Fibroblast of lung (primary cell): ENCODE results near the gene CDRT4. TPM values are rescaled to one million over a fixed set of nuclear protein-coding genes. Genes with fewer than 3 reads are reported as not detected.
A peak's percentile ranks its signal among the peaks of the same experiment; 100 is the strongest.

Experiments
- DNase-seq, 2 donors: peaks; one replicate each; pipeline versions ENCODE4 v3.0.0 to v3.0.0-alpha.2; 2010; ENCODE audit warnings: low read depth in 2 of 2
- H2AFZ ChIP-seq: 2 replicates; pipeline ENCODE4 v1.5.1; 2012; ENCODE audit warnings: low read length, control low read depth, inconsistent platforms
- H3K27ac ChIP-seq: 2 replicates; pipeline ENCODE4 v1.5.1; 2011; ENCODE audit warnings: low read length, control low read depth; ENCODE audit not compliant: insufficient read depth
- H3K27me3 ChIP-seq: 2 replicates; pipeline ENCODE4 v1.5.1; 2011; ENCODE audit warnings: mild to moderate bottlenecking, low read length; ENCODE audit not compliant: control insufficient read depth, insufficient read depth
- H3K36me3 ChIP-seq: 2 replicates; pipeline ENCODE4 v1.5.1; 2011; ENCODE audit warnings: low read length; ENCODE audit not compliant: control insufficient read depth, insufficient read depth
- H3K4me1 ChIP-seq: 2 replicates; pipeline ENCODE4 v1.5.1; 2011; ENCODE audit warnings: low read length; ENCODE audit not compliant: control insufficient read depth, insufficient read depth; ENCODE audit errors: extremely low read depth
- H3K4me2 ChIP-seq: 2 replicates; pipeline ENCODE4 v1.5.1; 2011; ENCODE audit warnings: low read length, control low read depth; ENCODE audit not compliant: insufficient read depth; ENCODE audit errors: extremely low read depth
- H3K4me3 ChIP-seq, 4 experiments: fragments of 200-600 bp in 1 of 4; sonication (generic) in 1 of 4; replicated peaks in 1 of 4; 2 replicates each; pipeline ENCODE4 v1.5.1; 2011 to 2016; ENCODE audit warnings: low read length in 4 of 4, low read depth in 3 of 4, mild to moderate bottlenecking in 3 of 4, control low read depth in 2 of 4, inconsistent platforms in 1 of 4, mixed read lengths in 1 of 4; ENCODE audit not compliant: insufficient read depth in 1 of 4; ENCODE audit errors: control extremely low read depth in 1 of 4
- H3K79me2 ChIP-seq: 2 replicates; pipeline ENCODE4 v1.5.1; 2012; ENCODE audit warnings: mild to moderate bottlenecking, low read length, inconsistent platforms; ENCODE audit not compliant: control insufficient read depth, insufficient read depth
- H3K9ac ChIP-seq: 2 replicates; pipeline ENCODE4 v1.5.1; 2011; ENCODE audit warnings: mild to moderate bottlenecking, low read length, control low read depth; ENCODE audit not compliant: insufficient read depth
- H3K9me3 ChIP-seq: 2 replicates; pipeline ENCODE4 v1.5.1; 2012; ENCODE audit warnings: low read depth, low read length; ENCODE audit not compliant: control insufficient read depth, insufficient read depth
- H4K20me1 ChIP-seq: 2 replicates; pipeline ENCODE4 v1.5.1; 2011; ENCODE audit warnings: low read length; ENCODE audit not compliant: control insufficient read depth, insufficient read depth; ENCODE audit errors: extremely low read depth
- CTCF ChIP-seq, 2 donors: IDR thresholded peaks in 1 of 2; conservative IDR thresholded peaks in 1 of 2; 1 replicate in 1 of 2; 2 replicates in 1 of 2; pipeline ENCODE4 v1.5.1; 2011 to 2012; ENCODE audit warnings: low read length in 2 of 2, control low read depth in 1 of 2, inconsistent platforms in 1 of 2, low read depth in 1 of 2, mild to moderate bottlenecking in 1 of 2
- EZH2 ChIP-seq: IDR thresholded peaks from 2 replicates; pipeline ENCODE4 v1.5.1; 2012; ENCODE audit warnings: low read length, control low read depth, mild to moderate bottlenecking; ENCODE audit errors: missing control alignments
- polyA plus RNA-seq, 2 donors: library from polyadenylated mRNA; depleted of rRNA in 1 of 2; stranded (reverse) in 1 of 2; unstranded in 1 of 2; fragments of >200 nt; gene quantifications; 2 replicates each; pipeline ENCODE4 v1.2.1, GENCODE V29; 2011 to 2012; ENCODE audit warnings: missing spikeins in 1 of 2
- total RNA-seq: library from RNA; depleted of rRNA; stranded (reverse); fragments of >200 nt; gene quantifications from 2 replicates; pipeline ENCODE4 v1.2.1, GENCODE V29; 2014

CDRT4 gene
- total and polyA plus RNA-seq, 2 donors (not counting 1 experiment from before 2014, with no cell fraction given) = 0.49 to 2.3 TPM

- no peaks in the 10 kb centered on the region for H3K27me3 ChIP-seq
- H3K9me3 ChIP-seq = no peaks in the 10 kb centered on the region
- TF ChIP-seq CTCF (conservative IDR thresholded peaks at IDR 0.05 in 1 of 2, IDR thresholded peaks at IDR 0.05 in 1 of 2; ENCODE audit: low read depth in 1 of 2, low read length in 2 of 2) = no peak
- H2AFZ ChIP-seq = no peak overlapping the region
- H3K4me2 ChIP-seq = peak overlapping the region; percentile 70
- no peaks in the 10 kb centered on the region for H4K20me1 ChIP-seq
- H3K79me2 ChIP-seq = no peaks in the 10 kb centered on the region
- H3K4me3 ChIP-seq = no peak overlapping the region
- peaks cover 5% of the 10 kb centered on the region for H3K36me3 ChIP-seq
- DNase-seq = peak in 1 of 2 donors; percentile 82
- no peak overlapping the region for H3K27ac ChIP-seq
- peaks cover 14% of the 10 kb centered on the region for H3K4me1 ChIP-seq
- no peak overlapping the region for H3K9ac ChIP-seq
Observed at GRCh38 chr17:15513856-15514459, 46.5 kb upstream of the CDRT4 start.

- Histone ChIP-seq H2AFZ (no peak overlapping the region), H3K4me2 (peak overlapping the region; percentile 70), H4K20me1 (no peaks in the 10 kb centered on the region), H3K36me3 (peaks cover 5% of the 10 kb centered on the region), H3K4me3 (peak overlapping the region in 1 of 4 experiments; percentile 9), H3K79me2 (no peaks in the 10 kb centered on the region), H3K9ac (no peak overlapping the region), H3K27ac (no peak overlapping the region), H3K4me1 (peaks cover 20% of the 10 kb centered on the region), H3K9me3 (no peaks in the 10 kb centered on the region), H3K27me3 (no peaks in the 10 kb centered on the region)
- no peak for TF ChIP-seq CTCF (conservative IDR thresholded peaks at IDR 0.05 in 1 of 2, IDR thresholded peaks at IDR 0.05 in 1 of 2; ENCODE audit: low read depth in 1 of 2, low read length in 2 of 2)
- no peak for TF ChIP-seq EZH2
- peak; percentile 58 to 82 for DNase-seq
Observed at GRCh38 chr17:15513058-15513791, 45.8 kb upstream of the CDRT4 start.

- no peaks in the 10 kb centered on the region for H3K9me3 ChIP-seq
- peaks cover 23% of the 10 kb centered on the region for H3K4me1 ChIP-seq
- H3K4me2 ChIP-seq = no peak overlapping the region
- no peaks in the 10 kb centered on the region for H3K79me2 ChIP-seq
- H3K4me3 ChIP-seq = no peak overlapping the region
- no peak for DNase-seq
- no peaks in the 10 kb centered on the region for H3K27me3 ChIP-seq
- TF ChIP-seq CTCF (conservative IDR thresholded peaks at IDR 0.05 in 1 of 2, IDR thresholded peaks at IDR 0.05 in 1 of 2; ENCODE audit: low read depth in 1 of 2, low read length in 2 of 2) (no peak), EZH2 (no peak)
- no peak overlapping the region for H2AFZ ChIP-seq
- H3K36me3 ChIP-seq = peaks cover 5% of the 10 kb centered on the region
- no peak overlapping the region for H3K9ac ChIP-seq
- H4K20me1 ChIP-seq = no peaks in the 10 kb centered on the region
- no peak overlapping the region for H3K27ac ChIP-seq
Observed at GRCh38 chr17:15512071-15512709, 44.8 kb upstream of the CDRT4 start.
